Activated T-helper 2 cell treated with anti-CD3 and anti-CD28 coated beads, Interferon-gamma antibody, Interleukin-2, Interleukin-4, amounts not matched to agents 10 μg/mL and 5 μg/mL and 100 μg/mL, durations not matched to agents 14 hours and 24 hours and 36 hours (primary cell): ENCODE measurements around the gene IL10RA. TPM values are rescaled to one million over a fixed set of nuclear protein-coding genes. Genes with fewer than 3 reads are reported as not detected.

ENCODE experiments used
- DNase-seq: peaks from one replicate; pipeline ENCODE4 v3.0.0; 2021; ENCODE audit warnings: low spot score
- H3K27ac Mint-ChIP-seq: one replicate; pipeline ENCODE4 v1.8.0; 2021; ENCODE audit warnings: mixed read lengths
- H3K27me3 Mint-ChIP-seq: one replicate; pipeline ENCODE4 v1.8.0; 2021; ENCODE audit warnings: low read depth, mixed read lengths
- H3K36me3 Mint-ChIP-seq: one replicate; pipeline ENCODE4 v1.8.0; 2021; ENCODE audit warnings: low read depth, mixed read lengths
- H3K4me1 Mint-ChIP-seq: one replicate; pipeline ENCODE4 v1.8.0; 2021; ENCODE audit warnings: low read depth, mixed read lengths
- H3K4me3 Mint-ChIP-seq: one replicate; pipeline ENCODE4 v1.8.0; 2021; ENCODE audit warnings: low read depth, mild to moderate bottlenecking, moderate library complexity, mixed read lengths
- H3K9me3 Mint-ChIP-seq: one replicate; pipeline ENCODE4 v1.8.0; 2021; ENCODE audit warnings: mixed read lengths
- intact Hi-C: fragments of 100-400 bp; cut with micrococcal nuclease; formaldehyde crosslinking; loops from one replicate; pipeline ENCODE4 v1.15.1; 2023
- total RNA-seq: library from RNA; stranded (reverse); gene quantifications from 2 replicates; pipeline ENCODE4 v1.2.3, GENCODE V29; 2022

Gene IL10RA
- total RNA-seq, 1 donor from 2014 or later = 144 TPM

GRCh38 chr11:118021146-118021545, 35.0 kb downstream of the IL10RA start:
- intact Hi-C loops = no loop called here
- Mint-ChIP-seq H3K4me1 (peaks cover 22% of the 10 kb centered on the region), H3K4me3 (no peak overlapping the region), H3K36me3 (peaks cover 53% of the 10 kb centered on the region), H3K27ac (no peak overlapping the region), H3K9me3 (peaks cover 59% of the 10 kb centered on the region), H3K27me3 (no peaks in the 10 kb centered on the region)
- no peak for DNase-seq

GRCh38 chr11:118027694-118028093, 41.5 kb downstream of the IL10RA start:
- H3K9me3 Mint-ChIP-seq = peaks cover 22% of the 10 kb centered on the region
- no peaks in the 10 kb centered on the region for H3K27me3 Mint-ChIP-seq
- H3K4me1 Mint-ChIP-seq = peaks cover 50% of the 10 kb centered on the region
- H3K36me3 Mint-ChIP-seq = peaks cover 9% of the 10 kb centered on the region
- no peak overlapping the region for H3K4me3 Mint-ChIP-seq
- DNase-seq = no peak
- H3K27ac Mint-ChIP-seq = no peak overlapping the region
- intact Hi-C loops = no loop called here

- DNase-seq = no peak
- no peaks in the 10 kb centered on the region for H3K27me3 Mint-ChIP-seq
- H3K4me1 Mint-ChIP-seq = peaks cover 56% of the 10 kb centered on the region
- peaks cover 22% of the 10 kb centered on the region for H3K9me3 Mint-ChIP-seq
- intact Hi-C loops = loop anchor here (1.0 kb wide), 1 partner anchor 14 kb away; no protein-coding TSS in a partner anchor
- peaks cover 9% of the 10 kb centered on the region for H3K36me3 Mint-ChIP-seq
- H3K4me3 Mint-ChIP-seq = no peak overlapping the region
- peak overlapping the region; percentile 49 for H3K27ac Mint-ChIP-seq
Measured at GRCh38 chr11:118028626-118029025, 42.4 kb downstream of the IL10RA start.

- H3K36me3 Mint-ChIP-seq = peaks cover 8% of the 10 kb centered on the region
Measured at GRCh38 chr11:118033443-118033842, 47.2 kb downstream of the IL10RA start.

GRCh38 chr11:118042141-118042540, 55.9 kb downstream of the IL10RA start:
- H3K9me3 Mint-ChIP-seq = peaks cover 11% of the 10 kb centered on the region
- H3K4me1 Mint-ChIP-seq = peaks cover 78% of the 10 kb centered on the region
- no peak for DNase-seq
- no peak overlapping the region for H3K4me3 Mint-ChIP-seq
- peaks cover 10% of the 10 kb centered on the region for H3K36me3 Mint-ChIP-seq
- peak overlapping the region; percentile 88 for H3K27ac Mint-ChIP-seq
- no peaks in the 10 kb centered on the region for H3K27me3 Mint-ChIP-seq
- intact Hi-C loops = loop anchor here (1.0 kb wide), 1 partner anchor 9 kb away; no protein-coding TSS in a partner anchor

More at GRCh38 chr11:118033443-118033842, 47.2 kb downstream of the IL10RA start:
- intact Hi-C loops = loop anchor here (1.0 to 2.0 kb wide), 3 partner anchors 9 to 31 kb away; no protein-coding TSS in a partner anchor
- Mint-ChIP-seq H3K9me3 (peaks cover 20% of the 10 kb centered on the region), H3K4me1 (peaks cover 56% of the 10 kb centered on the region), H3K27ac (peak overlapping the region; percentile 85), H3K4me3 (peak overlapping the region; percentile 7), H3K27me3 (no peaks in the 10 kb centered on the region)
- DNase-seq = no peak

- H3K4me3 Mint-ChIP-seq = peak overlapping the region; percentile 26
- peaks cover 6% of the 10 kb centered on the region for H3K36me3 Mint-ChIP-seq
- H3K4me1 Mint-ChIP-seq = peaks cover 79% of the 10 kb centered on the region
- no peaks in the 10 kb centered on the region for H3K27me3 Mint-ChIP-seq
- peaks cover 7% of the 10 kb centered on the region for H3K9me3 Mint-ChIP-seq
- intact Hi-C loops = loop anchor here (1.0 kb wide), 1 partner anchor 9 kb away; no protein-coding TSS in a partner anchor
- H3K27ac Mint-ChIP-seq = peak overlapping the region; percentile 88
- DNase-seq = no peak
Measured at GRCh38 chr11:118042796-118043195, 56.6 kb downstream of the IL10RA start.

GRCh38 chr11:118045191-118045590, 59.0 kb downstream of the IL10RA start:
- intact Hi-C loops = loop anchor here (5.0 kb wide), 2 partner anchors 157 to 202 kb away; no protein-coding TSS in a partner anchor
- no peak overlapping the region for H3K4me3 Mint-ChIP-seq
- no peaks in the 10 kb centered on the region for H3K36me3 Mint-ChIP-seq
- no peaks in the 10 kb centered on the region for H3K27me3 Mint-ChIP-seq
- H3K4me1 Mint-ChIP-seq = peaks cover 81% of the 10 kb centered on the region
- H3K9me3 Mint-ChIP-seq = no peaks in the 10 kb centered on the region
- DNase-seq = no peak
- H3K27ac Mint-ChIP-seq = peak overlapping the region; percentile 97

GRCh38 chr11:118046051-118046963, 60.1 kb downstream of the IL10RA start:
- no peaks in the 10 kb centered on the region for H3K27me3 Mint-ChIP-seq
- H3K4me3 Mint-ChIP-seq = peak overlapping the region; percentile 17
- peak overlapping the region; percentile 97 for H3K27ac Mint-ChIP-seq
- peaks cover 83% of the 10 kb centered on the region for H3K4me1 Mint-ChIP-seq
- no peaks in the 10 kb centered on the region for H3K9me3 Mint-ChIP-seq
- intact Hi-C loops = loop anchor here (1.0 to 5.0 kb wide), 7 partner anchors 13 to 201 kb away; no protein-coding TSS in a partner anchor
- no peaks in the 10 kb centered on the region for H3K36me3 Mint-ChIP-seq
- peak; percentile 25 for DNase-seq

GRCh38 chr11:118046964-118047700, 60.9 kb downstream of the IL10RA start:
- H3K36me3 Mint-ChIP-seq = no peaks in the 10 kb centered on the region
- DNase-seq = no peak
- peak overlapping the region; percentile 17 for H3K4me3 Mint-ChIP-seq
- no peaks in the 10 kb centered on the region for H3K27me3 Mint-ChIP-seq
- H3K4me1 Mint-ChIP-seq = peaks cover 83% of the 10 kb centered on the region
- peak overlapping the region; percentile 97 for H3K27ac Mint-ChIP-seq
- intact Hi-C loops = loop anchor here (1.0 to 5.0 kb wide), 7 partner anchors 14 to 200 kb away; no protein-coding TSS in a partner anchor
- no peaks in the 10 kb centered on the region for H3K9me3 Mint-ChIP-seq

GRCh38 chr11:118047749-118048148, 61.6 kb downstream of the IL10RA start:
- Mint-ChIP-seq H3K36me3 (no peaks in the 10 kb centered on the region), H3K4me3 (no peak overlapping the region)

GRCh38 chr11:118048472-118049370, 62.5 kb downstream of the IL10RA start:
- H3K27ac Mint-ChIP-seq = peak overlapping the region; percentile 68
- DNase-seq = no peak
- no peaks in the 10 kb centered on the region for H3K9me3 Mint-ChIP-seq
- no peaks in the 10 kb centered on the region for H3K36me3 Mint-ChIP-seq
- peaks cover 83% of the 10 kb centered on the region for H3K4me1 Mint-ChIP-seq
- no peak overlapping the region for H3K4me3 Mint-ChIP-seq
- H3K27me3 Mint-ChIP-seq = no peaks in the 10 kb centered on the region
- intact Hi-C loops = loop anchor here (5.0 kb wide), 2 partner anchors 154 to 199 kb away; no protein-coding TSS in a partner anchor

More at GRCh38 chr11:118047749-118048148, 61.6 kb downstream of the IL10RA start:
- no peaks in the 10 kb centered on the region for H3K9me3 Mint-ChIP-seq
- H3K4me1 Mint-ChIP-seq = peaks cover 83% of the 10 kb centered on the region
- no peak for DNase-seq
- peak overlapping the region; percentile 68 for H3K27ac Mint-ChIP-seq
- H3K27me3 Mint-ChIP-seq = no peaks in the 10 kb centered on the region
- intact Hi-C loops = loop anchor here (5.0 kb wide), 2 partner anchors 155 to 200 kb away; no protein-coding TSS in a partner anchor
